HepG2 (cell line): Measurements from ENCODE around the gene FPGS. TPM values are rescaled to one million over a fixed set of nuclear protein-coding genes. Genes with fewer than 3 reads are reported as not detected.
A peak's percentile ranks its signal among the peaks of the same experiment; 100 is the strongest.

Experiments used
- ATAC-seq: fragments of 200-7000 bp; cut with Tn5 transposase; 3 replicates; pipeline ENCODE4 v1.9.1; 2020; ENCODE audit warnings: mild to moderate bottlenecking, moderate library complexity
- BruUV-seq: library from RNA; stranded (reverse); fragments of 400-500 nt; replicated peaks from 2 replicates; lab custom pipeline; 2021; lab: Mats Ljungman, UMichigan
- CTCF ChIA-PET: fragments of 300-600 bp; formaldehyde crosslinking; extraction: SDS; loops from one replicate; lab custom pipeline; 2021; ENCODE audit warnings: low total read pairs, inconsistent platforms, low intra/inter-chr PET ratio; lab: Yijun Ruan, JAX
- POLR2A ChIA-PET: fragments of 350-600 bp; sonication (Branson Sonifier 250); formaldehyde crosslinking; loops from one replicate; lab custom pipeline; 2020; ENCODE audit warnings: antibody characterized with exemption, inconsistent platforms; lab: Yijun Ruan, JAX
- DNase-seq: peaks from one replicate; pipeline ENCODE4 v3.0.0-alpha.2; 2015; ENCODE audit warnings: low spot score
- FAIRE-seq: peaks from 3 replicates; lab custom pipeline; 2011; peaks lifted over from hg19 to GRCh38; lab: Jason Lieb, UNC
- H2AFZ ChIP-seq: one replicate; pipeline ENCODE4 v1.6.1; 2011; ENCODE audit warnings: low read length, inconsistent platforms
- H3K27ac ChIP-seq: fragments of 300-600 bp; 3 replicates; pipeline ENCODE4 v1.8.0; 2011; ENCODE audit warnings: mixed run types, mild to moderate bottlenecking, mixed read lengths, low read length, inconsistent platforms; ENCODE audit not compliant: insufficient read depth; ENCODE audit errors: extremely low read length
- H3K27me3 ChIP-seq, 2 experiments: fragments of 200-600 bp in 1 of 2; 2 replicates in 1 of 2; 3 replicates in 1 of 2; pipeline versions ENCODE4 v1.6.0 to v1.8.0; 2011; ENCODE audit warnings: low read length in 2 of 2, mild to moderate bottlenecking in 2 of 2, moderate library complexity in 2 of 2, inconsistent platforms in 1 of 2; ENCODE audit not compliant: insufficient read depth in 2 of 2, control insufficient read depth in 1 of 2
- H3K36me3 ChIP-seq, 2 experiments: fragments of 200-600 bp in 1 of 2; replicated peaks in 1 of 2; 2 replicates in 1 of 2; 3 replicates in 1 of 2; pipeline versions ENCODE4 v1.5.1 to v1.8.0; 2011; ENCODE audit warnings: low read length in 2 of 2, inconsistent platforms in 1 of 2; ENCODE audit not compliant: insufficient read depth in 2 of 2, control insufficient read depth in 1 of 2
- H3K4me1 ChIP-seq: 2 replicates; pipeline ENCODE4 v1.5.1; 2012; ENCODE audit warnings: low read length, inconsistent platforms; ENCODE audit not compliant: insufficient read depth
- H3K4me2 ChIP-seq: 2 replicates; pipeline ENCODE4 v1.6.0; 2011; ENCODE audit warnings: low read depth, low read length, inconsistent platforms
- H3K4me3 ChIP-seq, 3 experiments: fragments of 200-600 bp in 1 of 3; sonication (generic), shearing (Covaris generic) in 1 of 3; replicated peaks in 1 of 3; 2 replicates each; pipeline ENCODE4 v1.5.1; 2011 to 2016; ENCODE audit warnings: low read length in 3 of 3, inconsistent platforms in 2 of 3, low read depth in 2 of 3, mild to moderate bottlenecking in 2 of 3, control low read depth in 1 of 3, mixed read lengths in 1 of 3; ENCODE audit not compliant: insufficient read depth in 1 of 3
- H3K79me2 ChIP-seq: one replicate; pipeline ENCODE4 v1.6.1; 2011; ENCODE audit warnings: low read length, inconsistent platforms; ENCODE audit not compliant: insufficient read depth
- H3K9ac ChIP-seq: 2 replicates; pipeline ENCODE4 v1.6.0; 2011; ENCODE audit warnings: mild to moderate bottlenecking, low read depth, low read length, inconsistent platforms; ENCODE audit not compliant: insufficient read depth
- H3K9me3 ChIP-seq: 2 replicates; pipeline ENCODE4 v1.5.1; 2012; ENCODE audit warnings: mild to moderate bottlenecking, low read length
- H4K20me1 ChIP-seq: 2 replicates; pipeline ENCODE4 v1.6.0; 2011; ENCODE audit warnings: inconsistent platforms, mild to moderate bottlenecking, low read length, moderate library complexity; ENCODE audit not compliant: insufficient read depth
- ATM ChIP-seq: fragments of 450-650 bp; IDR thresholded peaks from 2 replicates; pipeline ENCODE4 v1.7.1; 2017; ENCODE audit warnings: mild to moderate bottlenecking, borderline replicate concordance
- FUBP1 ChIP-seq: sonication (generic); formaldehyde crosslinking; IDR thresholded peaks from 2 replicates; pipeline ENCODE4 v1.5.1; 2020; ENCODE audit warnings: missing genetic modification reagents, mild to moderate bottlenecking, borderline replicate concordance
- HMGXB3 ChIP-seq: sonication (generic); formaldehyde crosslinking; IDR thresholded peaks from 2 replicates; pipeline ENCODE4 v1.4.0; 2020; ENCODE audit warnings: missing genetic modification reagents, borderline replicate concordance
- IKZF1 ChIP-seq: fragments of 450-650 bp; IDR thresholded peaks from 2 replicates; pipeline ENCODE4 v1.7.1; 2016
- SYNCRIP ChIP-seq: fragments of 200-400 bp; formaldehyde crosslinking; IDR thresholded peaks from 2 replicates; pipeline ENCODE4 v1.6.1; 2018; ENCODE audit warnings: mild to moderate bottlenecking, low read depth, low read length; ENCODE audit not compliant: insufficient read depth
- ZNF143 ChIP-seq: sonication (generic); formaldehyde crosslinking; IDR thresholded peaks from 2 replicates; pipeline ENCODE4 v1.4.0; 2020; ENCODE audit warnings: missing genetic modification reagents
- ZNF318 ChIP-seq: sonication (generic); formaldehyde crosslinking; IDR thresholded peaks from 2 replicates; pipeline ENCODE4 v1.4.0; 2020; ENCODE audit warnings: mild to moderate bottlenecking, missing genetic modification reagents
- ZNF782 ChIP-seq: sonication (generic); formaldehyde crosslinking; IDR thresholded peaks from 2 replicates; pipeline ENCODE4 v1.4.0; 2020; ENCODE audit warnings: missing genetic modification reagents, mild to moderate bottlenecking, borderline replicate concordance
- WGBS: methylation state at CpG from one replicate; pipeline ENCODE4 v1.1.6; 2017; ENCODE audit warnings: low lambda C conversion rate; 5-methylcytosine and 5-hydroxymethylcytosine counted together
- in situ Hi-C: cut with HindIII; loops from 2 replicates; pipeline ENCODE4 v1.10.0; 2017; ENCODE audit warnings: low pct_unique_long_range_greater_than_20kb; ENCODE audit not compliant: extremely low pct_ligation_motif_present
- intact Hi-C: fragments of 100-400 bp; cut with micrococcal nuclease; formaldehyde crosslinking; loops from one replicate; pipeline ENCODE4 v1.10.0; 2022; ENCODE audit not compliant: unreplicated experiment
- polyA plus RNA-seq, 8 experiments: library from polyadenylated mRNA; depleted of rRNA in 3 of 8; stranded (reverse) in 7 of 8; unstranded in 1 of 8; fragments of >200 nt; fragmentation: Illumina TruSeq in 4 of 8; extraction: Trizol in 4 of 8; gene quantifications; 2 replicates each; pipeline versions ENCODE4 v1.2.1 to v1.2.3, GENCODE V29; 2011 to 2016; ENCODE audit warnings: low read depth in 4 of 8, missing spikeins in 1 of 8, mixed read lengths in 1 of 8; ENCODE audit not compliant: insufficient read depth in 1 of 8
- total RNA-seq, 5 experiments: library from RNA; depleted of rRNA; stranded (reverse); fragments of >200 nt; fragmentation: Illumina TruSeq; extraction: Trizol; gene quantifications; 2 replicates each; pipeline ENCODE4 v1.2.3, GENCODE V29; 2016; ENCODE audit warnings: low read depth in 1 of 5

The FPGS gene
- total and polyA plus RNA-seq, 2 of the 13 experiments (the other 11 are each of a cell fraction or from before 2014, with no cell fraction given), result 35.6 to 36.8 TPM

- CTCF ChIA-PET, result no interaction called here
- Histone ChIP-seq H3K4me3 (peak overlapping the region; percentile 16 to 65 (median 18); a peak in 5 of 6 replicates), H3K9ac (peak overlapping the region; percentile 54), H3K36me3 (no peaks in the 10 kb centered on the region), H3K27me3 (no peaks in the 10 kb centered on the region; a peak in 1 of 5 replicates), H3K9me3 (no peaks in the 10 kb centered on the region), H4K20me1 (no peaks in the 10 kb centered on the region), H3K4me1 (peaks cover 50% of the 10 kb centered on the region), H2AFZ (no peak overlapping the region), H3K27ac (no peak overlapping the region), H3K79me2 (no peaks in the 10 kb centered on the region), H3K4me2 (peak overlapping the region; percentile 62)
- in situ Hi-C loops (no loop called here), intact Hi-C loops (no loop called here)
- FAIRE-seq, result no peak
- no TSS peak for BruUV-seq
- 5% methylated on average over 7 of the region's 18 CpGs for WGBS
- ATAC-seq, result peak; percentile 82
- DNase-seq, result no peak
- POLR2A ChIA-PET, result interaction anchor here (1.3 kb wide), 2 partner anchors 10 to 14 kb away, joined by 3 to 4 read pairs; no protein-coding TSS in a partner anchor
- TF ChIP-seq SYNCRIP, result no peak
- no peak for TF ChIP-seq FUBP1 (CRISPR knock-in tag)
- no peak for TF ChIP-seq IKZF1
- no peak for TF ChIP-seq ZNF143
- no peak for TF ChIP-seq ZNF318 (CRISPR knock-in tag)
- no peak for TF ChIP-seq ATM
- no peak for TF ChIP-seq HMGXB3
- TF ChIP-seq ZNF782 (CRISPR knock-in tag), result no peak
Observed at GRCh38 chr9:127838375-127839078, 35.8 kb downstream of the FPGS start.
